HG03139 (cell line): Measurements from ENCODE around the gene LAMA2.
"Not testable (repeated sequence)": the region's sequence is repeated elsewhere in the genome, so short reads cannot be mapped to it uniquely, and the experiment has no call there.

Experiments
- ATAC-seq: cut with Tn5 transposase; IDR thresholded peaks from one replicate; pipeline ENCODE4 v1.9.1; 2021; ENCODE audit not compliant: unreplicated experiment

Gene LAMA2

GRCh38 chr6:129073691-129074395 is 190.9 kb downstream of the LAMA2 start:
- no peak for ATAC-seq

GRCh38 chr6:129084406-129084805 is 201.5 kb downstream of the LAMA2 start:
- ATAC-seq, result no peak

GRCh38 chr6:129088481-129088880 is 205.5 kb downstream of the LAMA2 start:
- not testable (repeated sequence) for ATAC-seq

GRCh38 chr6:129089357-129089756 is 206.4 kb downstream of the LAMA2 start:
- no peak for ATAC-seq

- ATAC-seq, result no peak
Measured at GRCh38 chr6:129094147-129094546, 211.2 kb downstream of the LAMA2 start.

GRCh38 chr6:129096651-129097290 is 213.8 kb downstream of the LAMA2 start:
- no peak for ATAC-seq

- no peak for ATAC-seq
Measured at GRCh38 chr6:129098061-129098553, 215.2 kb downstream of the LAMA2 start.

GRCh38 chr6:129099696-129100095 is 216.8 kb downstream of the LAMA2 start:
- no peak for ATAC-seq

GRCh38 chr6:129100164-129100563 is 217.2 kb downstream of the LAMA2 start:
- ATAC-seq, result no peak

GRCh38 chr6:129102741-129103140 is 219.8 kb downstream of the LAMA2 start:
- no peak for ATAC-seq

- ATAC-seq, result no peak
Measured at GRCh38 chr6:129104131-129104530, 221.2 kb downstream of the LAMA2 start.

- ATAC-seq, result no peak
Measured at GRCh38 chr6:129104560-129104959, 221.6 kb downstream of the LAMA2 start.

- no peak for ATAC-seq
Measured at GRCh38 chr6:129105035-129105434, 222.1 kb downstream of the LAMA2 start.

GRCh38 chr6:129105793-129106192 is 222.9 kb downstream of the LAMA2 start:
- no peak for ATAC-seq

- ATAC-seq, result no peak
Measured at GRCh38 chr6:129108337-129108736, 225.4 kb downstream of the LAMA2 start.

GRCh38 chr6:129110690-129111343 is 227.9 kb downstream of the LAMA2 start:
- no peak for ATAC-seq

- ATAC-seq, result no peak
Measured at GRCh38 chr6:129111346-129111745, 228.4 kb downstream of the LAMA2 start.

- no peak for ATAC-seq
Measured at GRCh38 chr6:129111853-129112252, 228.9 kb downstream of the LAMA2 start.

- ATAC-seq, result no peak
Measured at GRCh38 chr6:129112591-129112990, 229.7 kb downstream of the LAMA2 start.

- ATAC-seq, result no peak
Measured at GRCh38 chr6:129113637-129114036, 230.7 kb downstream of the LAMA2 start.

- no peak for ATAC-seq
Measured at GRCh38 chr6:129114636-129115391, 231.9 kb downstream of the LAMA2 start.
